GM23248 (cell line): ENCODE measurements around the gene PI4KB. TPM values are rescaled to one million over a fixed set of nuclear protein-coding genes. Genes with fewer than 3 reads are reported as not detected.

Experiments used
- DNase-seq: peaks from one replicate; pipeline ENCODE4 v3.0.0-alpha.2; 2015
- H2AFZ ChIP-seq: fragments of 200-600 bp; sonication (generic); 2 replicates; pipeline ENCODE4 v1.6.1; 2016; ENCODE audit warnings: antibody characterized with exemption
- H3F3A ChIP-seq: fragments of 200-600 bp; sonication (generic); 2 replicates; pipeline ENCODE4 v1.6.1; 2016; ENCODE audit warnings: mild to moderate bottlenecking, antibody characterized with exemption, mixed run types; ENCODE audit not compliant: insufficient read depth
- H3K27ac ChIP-seq: fragments of 200-600 bp; sonication (generic); 2 replicates; pipeline ENCODE4 v1.5.1; 2016; ENCODE audit warnings: mild to moderate bottlenecking
- H3K27me3 ChIP-seq: fragments of 200-600 bp; sonication (generic); replicated peaks from 2 replicates; pipeline ENCODE4 v1.6.1; 2016; ENCODE audit warnings: mild to moderate bottlenecking; ENCODE audit not compliant: insufficient read depth
- H3K36me3 ChIP-seq: fragments of 200-600 bp; sonication (generic); 2 replicates; pipeline ENCODE4 v1.6.1; 2016; ENCODE audit warnings: low read depth, mild to moderate bottlenecking
- H3K4me1 ChIP-seq: fragments of 200-600 bp; sonication (generic); 2 replicates; pipeline ENCODE4 v1.6.1; 2016; ENCODE audit warnings: mild to moderate bottlenecking; ENCODE audit not compliant: insufficient read depth
- H3K4me2 ChIP-seq: fragments of 200-600 bp; sonication (generic); one replicate; pipeline ENCODE4 v1.6.1; 2016; ENCODE audit warnings: mild to moderate bottlenecking; ENCODE audit not compliant: unreplicated experiment
- H3K4me3 ChIP-seq: fragments of 200-600 bp; sonication (generic); 2 replicates; pipeline ENCODE4 v1.5.1; 2016; ENCODE audit warnings: mild to moderate bottlenecking
- H3K79me2 ChIP-seq: fragments of 200-600 bp; sonication (generic); 2 replicates; pipeline ENCODE4 v1.6.1; 2016; ENCODE audit warnings: mild to moderate bottlenecking; ENCODE audit not compliant: insufficient read depth
- H3K9ac ChIP-seq: fragments of 200-600 bp; sonication (generic); 2 replicates; pipeline ENCODE4 v1.6.1; 2016; ENCODE audit warnings: mild to moderate bottlenecking
- H3K9me2 ChIP-seq: fragments of 200-600 bp; sonication (generic); 2 replicates; pipeline ENCODE4 v1.6.1; 2016; ENCODE audit warnings: mixed run types, mild to moderate bottlenecking, moderate library complexity; ENCODE audit not compliant: insufficient read depth
- H3K9me3 ChIP-seq: fragments of 200-600 bp; sonication (generic); one replicate; pipeline ENCODE4 v1.6.1; 2017; ENCODE audit warnings: low read depth
- H4K20me1 ChIP-seq: fragments of 200-600 bp; sonication (generic); 2 replicates; pipeline ENCODE4 v1.6.0; 2016; ENCODE audit not compliant: insufficient read depth
- EZH2 ChIP-seq: fragments of 200-600 bp; sonication (generic); IDR thresholded peaks from 2 replicates; pipeline ENCODE4 v1.6.1; 2018; ENCODE audit warnings: antibody characterized with exemption, mild to moderate bottlenecking; ENCODE audit not compliant: insufficient read depth, poor library complexity, severe bottlenecking
- EZH2phosphoT487 ChIP-seq: fragments of 200-600 bp; sonication (generic); IDR thresholded peaks from 2 replicates; pipeline ENCODE4 v1.6.1; 2018; ENCODE audit warnings: antibody characterized with exemption, moderate library complexity, mild to moderate bottlenecking, low read depth; ENCODE audit not compliant: insufficient read depth
- WGBS, 2 experiments: methylation state at CpG; one replicate each; pipeline ENCODE4 v1.1.6; 2015 to 2017; ENCODE audit warnings: low lambda C conversion rate in 2 of 2, low coverage in 1 of 2; ENCODE audit errors: missing lambda C conversion rate in 2 of 2; 5-methylcytosine and 5-hydroxymethylcytosine counted together
- in situ Hi-C: fragments of 300-500 bp; cut with MboI; formaldehyde crosslinking; loops from 2 replicates; pipeline ENCODE4 v1.15.0; 2020
- polyA plus RNA-seq: library from polyadenylated mRNA; unstranded; fragments of >200 nt; fragmentation: Nextera tagmentation; extraction: Ambion mirVana; gene quantifications from 2 replicates; pipeline ENCODE4 v1.2.1, GENCODE V29; 2016
- total RNA-seq: library from RNA; depleted of rRNA; stranded (reverse); fragments of >200 nt; shearing (Covaris generic); gene quantifications from 2 replicates; pipeline ENCODE4 v1.2.3, GENCODE V29; 2014

PI4KB gene
- total and polyA plus RNA-seq, 2 experiments from 2014 or later: 47.5 to 51.7 TPM

- DNase-seq: peak; percentile 90
- 33 to 34% methylated on average over 3 of the region's 3 CpGs for WGBS, 2 experiments
- Histone ChIP-seq H3K9me3 (no peaks in the 10 kb centered on the region), H3K4me1 (peaks cover 44% of the 10 kb centered on the region), H3K27me3 (no peaks in the 10 kb centered on the region), H4K20me1 (peaks cover 10% of the 10 kb centered on the region; the same call in 1 of the 2 replicates), H3K9me2 (no peaks in the 10 kb centered on the region), H3K36me3 (peaks cover 6% of the 10 kb centered on the region), H3F3A (peaks cover 49% of the 10 kb centered on the region), H3K4me3 (peak overlapping the region; percentile 36), H2AFZ (no peak overlapping the region), H3K9ac (peak overlapping the region; percentile 10; the same call in 1 of the 2 replicates), H3K79me2 (peaks cover 68% of the 10 kb centered on the region), H3K4me2 (peak overlapping the region; percentile 68), H3K27ac (peak overlapping the region; percentile 87)
- in situ Hi-C loops: no loop called here
- TF ChIP-seq EZH2phosphoT487: no peak
- TF ChIP-seq EZH2: no peak
These were observed 12.9 kb downstream of the PI4KB start for GRCh38 chr1:151314137-151314875.

- no peak for TF ChIP-seq EZH2
- TF ChIP-seq EZH2phosphoT487: no peak
- no peak overlapping the region for H2AFZ ChIP-seq
- H3K27me3 ChIP-seq: no peaks in the 10 kb centered on the region
- peaks cover 10% of the 10 kb centered on the region; the same call in 1 of the 2 replicates for H4K20me1 ChIP-seq
- peaks cover 69% of the 10 kb centered on the region for H3K79me2 ChIP-seq
- peaks cover 10% of the 10 kb centered on the region for H3K36me3 ChIP-seq
- no peaks in the 10 kb centered on the region for H3K9me3 ChIP-seq
- peak overlapping the region; percentile 68 for H3K4me2 ChIP-seq
- H3K9ac ChIP-seq: peak overlapping the region; percentile 10; the same call in 1 of the 2 replicates
- peaks cover 49% of the 10 kb centered on the region for H3F3A ChIP-seq
- peak; percentile 58 for DNase-seq
- in situ Hi-C loops: no loop called here
- peak overlapping the region; percentile 87 for H3K27ac ChIP-seq
- no peaks in the 10 kb centered on the region for H3K9me2 ChIP-seq
- peaks cover 44% of the 10 kb centered on the region for H3K4me1 ChIP-seq
- H3K4me3 ChIP-seq: peak overlapping the region; percentile 36; the same call in 1 of the 2 replicates
- 0 to 2% methylated on average over 2 of the region's 2 CpGs for WGBS, 2 experiments
These were observed 13.7 kb downstream of the PI4KB start for GRCh38 chr1:151313501-151313900.

GRCh38 chr1:151312826-151313225 lies 14.4 kb downstream of the PI4KB start:
- 85 to 90% methylated on average over 8 of the region's 8 CpGs for WGBS, 2 experiments
- H3K36me3 ChIP-seq: peaks cover 16% of the 10 kb centered on the region
- H2AFZ ChIP-seq: no peak overlapping the region
- no peak for DNase-seq
- peak overlapping the region; percentile 68 for H3K4me2 ChIP-seq
- peaks cover 44% of the 10 kb centered on the region for H3K4me1 ChIP-seq
- TF ChIP-seq EZH2phosphoT487 (no peak), EZH2 (no peak)
- H3K27ac ChIP-seq: peak overlapping the region; percentile 87
- in situ Hi-C loops: no loop called here
- no peak overlapping the region for H3K9ac ChIP-seq
- H3K79me2 ChIP-seq: peaks cover 70% of the 10 kb centered on the region
- H3K9me2 ChIP-seq: no peaks in the 10 kb centered on the region
- no peaks in the 10 kb centered on the region for H3K9me3 ChIP-seq
- no peak overlapping the region for H3K4me3 ChIP-seq
- H4K20me1 ChIP-seq: peaks cover 10% of the 10 kb centered on the region; the same call in 1 of the 2 replicates
- peaks cover 49% of the 10 kb centered on the region for H3F3A ChIP-seq
- H3K27me3 ChIP-seq: no peaks in the 10 kb centered on the region

- Histone ChIP-seq H3K27ac (peak overlapping the region; percentile 87), H4K20me1 (peaks cover 10% of the 10 kb centered on the region; the same call in 1 of the 2 replicates), H3K4me3 (no peak overlapping the region), H3K9me3 (no peaks in the 10 kb centered on the region), H3K9ac (peak overlapping the region; percentile 65), H3F3A (peaks cover 49% of the 10 kb centered on the region), H3K79me2 (peaks cover 70% of the 10 kb centered on the region), H3K4me1 (peaks cover 44% of the 10 kb centered on the region), H2AFZ (no peak overlapping the region), H3K4me2 (peak overlapping the region; percentile 68), H3K9me2 (no peaks in the 10 kb centered on the region), H3K27me3 (no peaks in the 10 kb centered on the region), H3K36me3 (peaks cover 18% of the 10 kb centered on the region)
- in situ Hi-C loops: no loop called here
- WGBS, 2 experiments: 34 to 40% methylated on average over 4 of the region's 4 CpGs
- TF ChIP-seq EZH2: no peak
- no peak for TF ChIP-seq EZH2phosphoT487
- peak; percentile 57 for DNase-seq
These were observed 14.8 kb downstream of the PI4KB start for GRCh38 chr1:151312411-151312810.
